HG03039 (cell line): ENCODE data around the gene NATD1.
A peak's percentile ranks its signal among the peaks of the same experiment; 100 is the strongest.

ENCODE experiments used
- ATAC-seq: cut with Tn5 transposase; IDR thresholded peaks from one replicate; pipeline ENCODE4 v1.9.1; 2021; ENCODE audit warnings: mild to moderate bottlenecking, moderate library complexity; ENCODE audit not compliant: unreplicated experiment

Gene NATD1

GRCh38 chr17:21289902-21290571 lies 36.8 kb upstream of the NATD1 start:
- ATAC-seq = no peak

DNA sequence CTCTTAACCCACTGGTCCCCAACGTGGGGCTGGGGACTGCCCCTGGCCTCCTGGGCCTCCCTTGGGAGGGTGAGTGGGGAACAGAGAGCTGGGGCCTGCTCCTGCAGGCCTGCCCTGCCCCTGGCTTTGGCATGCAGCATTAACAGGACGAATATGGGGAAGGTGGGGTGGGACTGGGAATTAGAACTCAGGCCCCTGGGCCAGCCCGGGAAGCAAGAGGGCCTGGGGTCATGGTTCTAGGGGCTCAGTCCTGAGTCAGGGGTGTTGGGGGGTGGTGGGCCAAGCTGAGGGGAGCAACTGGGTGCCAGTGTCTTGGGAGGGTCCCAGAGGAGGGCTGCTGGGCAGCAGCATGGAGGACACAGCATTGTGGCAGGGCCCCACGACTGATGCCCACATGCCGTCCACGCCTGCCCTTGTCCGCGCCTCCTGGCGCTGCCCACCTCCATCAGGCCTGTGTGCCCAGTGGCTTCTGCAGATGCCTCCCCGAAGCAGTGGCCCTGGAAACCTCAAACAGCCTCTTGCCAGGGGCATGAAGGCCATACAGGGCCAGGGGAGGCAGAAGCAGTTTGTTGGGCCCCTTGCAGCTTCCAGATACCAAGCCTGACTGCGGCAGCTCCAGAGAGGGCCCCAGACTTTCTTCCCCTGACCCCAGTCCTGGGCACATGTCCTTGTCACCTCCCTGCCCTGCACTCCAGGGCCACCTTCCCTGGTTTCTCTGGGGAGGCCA lies 36.1 kb upstream of the NATD1 start:
- no peak for ATAC-seq

- ATAC-seq = no peak
These were observed 35.4 kb upstream of the NATD1 start for GRCh38 chr17:21288571-21289017.

GRCh38 chr17:21287703-21288449 lies 34.7 kb upstream of the NATD1 start:
- ATAC-seq = peak; percentile 11

- no peak for ATAC-seq
These were observed 33.9 kb upstream of the NATD1 start for GRCh38 chr17:21286909-21287702.

- no peak for ATAC-seq
These were observed 33.0 kb upstream of the NATD1 start for GRCh38 chr17:21286066-21286770.

DNA sequence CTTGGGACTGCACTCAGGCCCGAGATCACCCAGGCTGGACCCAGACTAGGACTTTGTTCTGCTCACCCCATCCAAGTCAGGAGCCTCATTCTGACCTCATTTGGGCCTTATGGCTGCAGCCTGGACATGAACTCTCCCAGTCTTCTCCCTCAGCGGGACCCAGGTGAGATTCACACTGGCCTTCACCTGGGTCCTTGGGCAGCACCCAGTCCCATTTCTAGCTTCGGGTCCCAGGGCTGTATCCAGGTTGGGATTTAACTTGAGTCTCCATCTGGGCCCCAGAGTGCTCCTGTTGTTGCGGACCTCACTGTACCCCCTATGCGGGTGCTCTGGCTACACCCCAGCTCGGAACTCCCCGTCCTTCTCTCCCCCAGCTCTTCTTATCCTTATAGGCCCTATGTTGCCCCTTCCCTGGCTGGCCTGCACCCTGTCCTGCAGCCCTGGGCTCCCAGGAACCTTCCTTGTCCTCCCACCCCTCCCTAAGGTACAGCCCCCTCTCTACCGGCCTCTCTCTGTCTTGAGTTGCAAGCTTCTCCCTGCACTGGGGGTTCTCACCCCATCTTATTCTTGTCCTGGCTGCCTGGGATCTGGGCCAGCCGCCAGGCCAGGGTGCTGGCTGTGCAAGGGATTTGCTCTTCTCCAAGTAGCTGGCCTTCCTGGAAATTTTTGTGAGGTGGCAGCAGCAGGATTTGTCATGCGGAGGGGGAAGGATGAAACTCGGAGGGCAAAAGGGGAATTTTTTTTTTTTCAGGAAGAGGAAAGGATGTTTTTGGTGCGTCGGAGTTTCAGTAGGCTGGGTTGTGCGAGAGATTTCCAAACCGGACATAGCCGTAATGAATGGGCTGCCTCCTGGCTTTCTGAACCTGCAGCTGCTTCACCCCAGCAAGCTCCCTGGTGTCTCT lies 32.2 kb upstream of the NATD1 start:
- ATAC-seq = no peak

- ATAC-seq = peak; percentile 84
These were observed 31.3 kb upstream of the NATD1 start, which contains the start of gene MAP2K3 for GRCh38 chr17:21284319-21285163. Gene MAP2K3, plus strand, starts transcription at chr17:21284711. Its CDS starts 210 bp downstream, at chr17:21284921.

DNA sequence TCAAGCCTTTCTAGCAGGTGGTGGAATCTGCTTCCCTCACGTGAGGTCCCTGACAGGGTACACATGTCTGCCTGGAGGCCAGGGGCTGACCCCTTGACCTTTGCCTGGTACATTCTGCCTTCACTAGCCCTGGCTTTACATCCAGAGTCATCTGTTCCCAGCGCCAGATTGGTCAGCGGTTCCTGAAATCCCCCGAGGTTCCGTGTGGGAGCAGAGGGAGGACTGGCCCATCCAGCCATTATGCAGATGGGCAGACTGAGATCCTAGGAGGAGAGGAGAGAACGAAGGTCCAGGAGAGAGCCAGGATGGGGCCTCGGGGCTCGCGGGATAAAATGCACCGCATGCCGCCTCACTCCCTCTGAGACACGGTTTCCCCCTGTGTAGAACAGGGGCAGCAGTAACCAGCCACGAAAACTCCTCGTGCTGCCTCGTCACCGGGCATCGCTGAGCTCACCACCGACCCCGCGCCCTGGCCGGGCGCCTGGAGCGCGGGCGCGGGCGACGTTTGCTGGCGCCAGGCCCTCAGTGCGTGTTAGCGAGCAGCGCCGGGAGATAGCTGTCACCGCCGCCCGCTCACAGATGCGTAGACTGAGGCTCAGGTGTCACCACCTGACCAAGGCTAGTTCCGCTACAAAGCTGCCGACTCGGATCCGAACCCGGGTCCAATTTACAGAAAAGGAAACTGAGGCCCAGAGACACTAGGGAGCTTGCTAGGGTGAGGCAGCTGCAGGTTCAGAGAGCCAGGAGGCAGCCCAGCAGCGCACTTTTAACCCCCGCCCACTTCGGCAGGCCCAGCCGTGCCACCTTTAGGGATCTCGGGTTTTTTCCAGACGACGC lies 30.5 kb upstream of the NATD1 start:
- no peak for ATAC-seq

- no peak for ATAC-seq
These were observed 29.6 kb upstream of the NATD1 start for GRCh38 chr17:21282850-21283249.

GRCh38 chr17:21282231-21282630 lies 29.0 kb upstream of the NATD1 start:
- ATAC-seq = no peak

DNA sequence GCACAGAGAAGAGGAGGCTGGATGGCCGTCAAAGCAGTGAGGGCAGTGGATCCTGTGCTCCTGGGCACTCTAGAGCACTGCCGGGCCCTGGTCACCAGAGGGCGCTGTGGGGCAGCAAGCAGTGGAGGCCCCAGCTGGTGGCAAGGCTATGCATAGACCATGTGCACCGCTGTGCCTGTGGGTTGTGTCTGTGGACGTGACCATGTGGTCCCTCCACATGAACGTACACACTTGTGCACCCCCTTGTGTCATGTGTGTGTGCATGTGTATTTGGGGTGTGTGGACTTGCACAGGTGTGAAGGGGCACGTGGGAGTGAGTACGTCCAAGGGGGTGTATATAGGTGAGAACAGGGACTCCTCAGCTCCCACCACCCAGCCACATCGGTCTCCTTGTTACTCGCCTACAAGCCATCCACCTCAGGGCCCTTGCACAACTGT lies 26.9 kb upstream of the NATD1 start:
- ATAC-seq = peak; percentile 23

GRCh38 chr17:21279582-21279981 lies 26.4 kb upstream of the NATD1 start:
- no peak for ATAC-seq

- no peak for ATAC-seq
These were observed 26.0 kb upstream of the NATD1 start for GRCh38 chr17:21279198-21279535.

DNA sequence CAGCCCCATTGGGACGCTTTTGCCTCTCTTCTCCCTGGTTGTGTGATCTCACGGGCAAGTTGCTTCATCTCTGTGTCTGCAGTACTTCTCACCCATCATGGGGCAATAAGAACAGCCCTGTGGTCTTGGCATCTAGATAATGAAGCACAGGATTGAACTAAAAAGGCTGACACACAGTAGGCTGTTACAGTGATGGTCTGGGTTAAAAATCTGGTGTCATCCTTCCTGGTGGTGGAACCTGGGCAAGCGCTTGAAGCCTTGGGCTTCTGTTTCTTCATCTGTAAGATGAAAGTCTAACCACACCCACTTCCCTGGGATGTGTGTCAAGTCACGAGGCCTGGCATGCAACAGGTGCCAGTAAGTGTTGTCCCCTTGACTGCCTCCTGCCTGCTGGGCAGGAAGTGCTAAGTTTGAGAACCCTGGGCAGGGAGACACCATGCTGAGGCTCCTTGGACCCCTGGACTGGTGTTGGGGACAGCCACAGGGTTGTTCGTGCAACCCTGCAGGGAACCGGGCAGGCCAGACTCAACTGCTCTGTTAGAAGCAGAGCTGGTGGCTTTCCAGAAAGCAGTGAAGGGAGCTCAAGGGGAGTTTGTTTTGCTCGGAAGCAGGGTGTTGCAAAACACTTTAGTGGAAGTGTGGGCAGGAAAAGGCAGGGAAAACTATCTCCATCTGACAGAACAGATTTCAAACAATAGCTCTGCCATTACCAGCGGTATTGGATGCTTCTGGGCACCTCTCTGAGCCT lies 25.4 kb upstream of the NATD1 start:
- no peak for ATAC-seq

DNA sequence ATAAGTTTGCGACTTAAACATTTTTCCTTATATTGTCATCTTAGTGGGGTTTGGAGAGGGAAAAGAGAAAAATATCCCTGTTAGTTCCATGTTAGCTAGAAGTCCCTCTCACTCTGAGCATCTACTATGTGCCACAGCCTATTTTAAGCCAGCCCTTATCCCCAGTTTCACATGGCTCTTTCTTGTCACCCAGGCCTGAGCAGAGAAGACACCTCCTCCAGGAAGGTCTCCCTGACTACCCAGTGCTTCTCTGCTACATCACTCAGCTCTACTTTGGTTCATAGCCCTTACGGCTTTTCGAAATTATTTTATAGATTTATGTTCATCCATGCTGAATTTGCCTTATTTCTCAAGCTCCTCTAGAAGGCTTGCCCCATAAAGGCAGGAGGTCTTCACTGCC lies 24.1 kb upstream of the NATD1 start:
- ATAC-seq = no peak

DNA sequence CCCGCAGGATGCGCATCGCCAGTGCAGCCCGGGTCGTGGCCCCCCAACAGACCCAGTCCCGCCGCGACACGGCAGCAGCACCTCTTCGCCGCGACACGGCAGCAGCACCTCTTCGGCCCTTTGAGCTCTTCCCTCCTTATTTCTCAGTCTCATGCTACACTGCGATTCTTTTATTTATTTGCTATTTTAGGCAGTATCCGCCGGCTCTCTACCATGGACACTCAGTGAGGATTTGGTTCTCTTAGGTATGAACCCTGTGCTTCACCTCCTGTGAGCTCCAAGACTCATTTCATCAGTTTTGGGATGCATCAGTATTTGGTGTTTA lies 23.0 kb upstream of the NATD1 start:
- no peak for ATAC-seq
